Astrocyte of the cerebellum (primary cell): Measurements from ENCODE around the gene RALGPS1.

Experiments
- DNase-seq: peaks from one replicate; pipeline ENCODE4 v3.0.0-alpha.2; 2011; ENCODE audit warnings: low read depth
- H3K4me3 ChIP-seq: 2 replicates; pipeline ENCODE4 v1.5.1; 2011; ENCODE audit warnings: mild to moderate bottlenecking, low read depth, low read length, moderate library complexity
- CTCF ChIP-seq: IDR thresholded peaks from 2 replicates; pipeline ENCODE4 v1.5.1; 2012; ENCODE audit warnings: low read length, low read depth, moderate library complexity, mild to moderate bottlenecking; ENCODE audit errors: missing control alignments
- in situ Hi-C: cut with HindIII; loops from 2 replicates; pipeline ENCODE4 v1.10.0; 2017; ENCODE audit warnings: low sequenced_read_pairs

RALGPS1 gene

GRCh38 chr9:127055745-127056402 is 141.3 kb downstream of the RALGPS1 start:
- no peak overlapping the region for H3K4me3 ChIP-seq
- in situ Hi-C loops: no loop called here
- no peak for DNase-seq
- TF ChIP-seq CTCF: no peak

- no peak for DNase-seq
- no peak for TF ChIP-seq CTCF
- in situ Hi-C loops: no loop called here
- H3K4me3 ChIP-seq: no peak overlapping the region
Measured at GRCh38 chr9:127056446-127056845, 141.9 kb downstream of the RALGPS1 start.

- no peak for TF ChIP-seq CTCF
- H3K4me3 ChIP-seq: no peak overlapping the region
- in situ Hi-C loops: no loop called here
- no peak for DNase-seq
Measured at GRCh38 chr9:127058011-127058644, 143.5 kb downstream of the RALGPS1 start.

GRCh38 chr9:127058645-127059021 is 144.1 kb downstream of the RALGPS1 start:
- in situ Hi-C loops: no loop called here
- no peak for DNase-seq

GRCh38 chr9:127059030-127059429 is 144.4 kb downstream of the RALGPS1 start:
- H3K4me3 ChIP-seq: no peak overlapping the region
- in situ Hi-C loops: no loop called here
- DNase-seq: no peak
- TF ChIP-seq CTCF: no peak

More at GRCh38 chr9:127058645-127059021, 144.1 kb downstream of the RALGPS1 start:
- TF ChIP-seq CTCF: no peak
- no peak overlapping the region for H3K4me3 ChIP-seq

GRCh38 chr9:127059765-127060361 is 145.3 kb downstream of the RALGPS1 start:
- H3K4me3 ChIP-seq: no peak overlapping the region
- no peak for TF ChIP-seq CTCF
- no peak for DNase-seq
- in situ Hi-C loops: no loop called here
